Choroid plexus epithelial cell (primary cell): ENCODE results near the gene HNRNPA3.
A peak's percentile ranks its signal among the peaks of the same experiment; 100 is the strongest.

Experiments used
- DNase-seq: peaks from one replicate; pipeline ENCODE4 v3.0.0-alpha.2; 2010; ENCODE audit warnings: low read depth
- H3K4me3 ChIP-seq: 2 replicates; pipeline ENCODE4 v1.5.1; 2011; ENCODE audit warnings: low read depth, mild to moderate bottlenecking, control low read depth, low read length, moderate library complexity
- TF ChIP-seq, protein P1 (sequence below): conservative IDR thresholded peaks from 2 replicates; pipeline ENCODE4 v1.5.1; 2011; ENCODE audit warnings: low read depth, mild to moderate bottlenecking, control low read depth, inconsistent platforms, low read length, moderate library complexity

HNRNPA3 gene

DNA sequence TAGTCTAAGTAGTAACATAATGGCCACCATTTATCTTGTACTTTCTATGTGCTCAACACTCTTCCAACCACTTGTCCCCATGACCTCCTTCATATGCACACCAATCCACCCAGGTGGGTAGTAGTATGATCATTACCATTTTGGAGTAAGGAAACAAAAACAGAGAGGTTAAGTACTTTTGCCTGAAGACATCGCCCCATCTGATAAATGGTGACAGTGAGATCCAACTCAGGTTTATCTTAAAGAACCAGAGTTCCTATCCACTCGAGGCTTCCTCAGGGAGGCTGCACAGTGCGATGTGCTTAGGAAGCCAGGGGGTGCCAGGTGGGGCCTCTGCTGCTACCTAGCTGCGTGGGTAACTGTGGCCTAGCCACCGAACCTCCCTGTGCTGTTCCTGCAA lies 37.9 kb downstream of the HNRNPA3 start:
- DNase-seq, result no peak
- H3K4me3 ChIP-seq, result no peak overlapping the region

DNA sequence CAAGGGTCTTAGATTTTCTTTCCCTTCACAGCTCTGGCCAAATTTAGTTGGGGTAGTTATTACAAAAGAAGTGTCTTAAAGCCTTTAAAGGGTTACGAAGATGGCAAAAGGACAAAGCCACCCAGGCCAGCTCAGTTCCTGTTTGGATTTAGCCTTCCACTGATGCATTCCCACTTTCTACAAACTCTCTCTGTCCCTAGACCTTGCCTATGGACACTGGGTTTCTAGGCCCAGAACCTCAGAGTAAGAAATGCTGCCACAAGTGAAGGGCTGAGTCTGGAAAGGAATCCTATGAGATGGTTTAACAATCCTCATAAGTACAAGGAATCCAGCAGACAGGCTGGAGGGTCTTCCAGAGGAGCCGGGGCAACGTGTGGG lies 38.6 kb downstream of the HNRNPA3 start:
- H3K4me3 ChIP-seq, result no peak overlapping the region
- no peak for DNase-seq
- TF ChIP-seq, protein P1, sequence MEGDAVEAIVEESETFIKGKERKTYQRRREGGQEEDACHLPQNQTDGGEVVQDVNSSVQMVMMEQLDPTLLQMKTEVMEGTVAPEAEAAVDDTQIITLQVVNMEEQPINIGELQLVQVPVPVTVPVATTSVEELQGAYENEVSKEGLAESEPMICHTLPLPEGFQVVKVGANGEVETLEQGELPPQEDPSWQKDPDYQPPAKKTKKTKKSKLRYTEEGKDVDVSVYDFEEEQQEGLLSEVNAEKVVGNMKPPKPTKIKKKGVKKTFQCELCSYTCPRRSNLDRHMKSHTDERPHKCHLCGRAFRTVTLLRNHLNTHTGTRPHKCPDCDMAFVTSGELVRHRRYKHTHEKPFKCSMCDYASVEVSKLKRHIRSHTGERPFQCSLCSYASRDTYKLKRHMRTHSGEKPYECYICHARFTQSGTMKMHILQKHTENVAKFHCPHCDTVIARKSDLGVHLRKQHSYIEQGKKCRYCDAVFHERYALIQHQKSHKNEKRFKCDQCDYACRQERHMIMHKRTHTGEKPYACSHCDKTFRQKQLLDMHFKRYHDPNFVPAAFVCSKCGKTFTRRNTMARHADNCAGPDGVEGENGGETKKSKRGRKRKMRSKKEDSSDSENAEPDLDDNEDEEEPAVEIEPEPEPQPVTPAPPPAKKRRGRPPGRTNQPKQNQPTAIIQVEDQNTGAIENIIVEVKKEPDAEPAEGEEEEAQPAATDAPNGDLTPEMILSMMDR, result no peak

More for the DNA sequence above, 37.9 kb downstream of the HNRNPA3 start:
- TF ChIP-seq, protein P1, result no peak

DNA sequence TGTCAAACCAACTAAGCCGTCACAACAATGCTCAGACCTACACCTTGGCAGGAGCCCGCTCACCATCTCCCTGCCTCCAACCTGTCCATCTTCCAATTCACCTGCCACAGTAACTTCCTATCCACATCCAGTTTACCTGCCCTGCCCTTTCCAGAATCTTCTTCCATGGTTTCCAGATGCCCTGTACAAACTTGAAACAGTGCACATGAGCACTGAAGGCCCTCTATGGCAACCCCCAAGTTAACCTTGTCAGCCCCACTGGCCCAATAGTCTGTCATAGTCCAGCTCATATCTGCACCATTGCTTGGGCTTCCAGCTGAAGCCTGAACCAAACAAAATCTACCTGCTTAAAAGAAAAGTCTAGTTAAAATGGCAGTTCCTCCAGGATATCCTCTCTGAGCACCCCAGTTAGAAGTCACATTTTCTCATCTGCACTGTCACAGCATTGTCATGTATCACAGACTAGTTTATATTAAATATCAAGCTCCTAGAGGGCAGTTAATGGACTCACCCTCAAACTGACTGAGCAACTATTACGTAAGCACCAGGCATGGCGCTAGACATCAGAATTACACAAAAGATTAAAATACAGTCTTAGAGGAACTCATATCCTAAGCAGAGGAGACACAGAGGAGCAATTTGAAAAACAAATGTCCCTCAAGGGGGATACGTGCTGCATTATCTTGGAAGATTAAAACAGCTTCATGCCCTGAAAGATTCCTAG lies 40.4 kb downstream of the HNRNPA3 start:
- TF ChIP-seq, protein P1, result no peak
- no peak overlapping the region for H3K4me3 ChIP-seq
- DNase-seq, result no peak

DNA sequence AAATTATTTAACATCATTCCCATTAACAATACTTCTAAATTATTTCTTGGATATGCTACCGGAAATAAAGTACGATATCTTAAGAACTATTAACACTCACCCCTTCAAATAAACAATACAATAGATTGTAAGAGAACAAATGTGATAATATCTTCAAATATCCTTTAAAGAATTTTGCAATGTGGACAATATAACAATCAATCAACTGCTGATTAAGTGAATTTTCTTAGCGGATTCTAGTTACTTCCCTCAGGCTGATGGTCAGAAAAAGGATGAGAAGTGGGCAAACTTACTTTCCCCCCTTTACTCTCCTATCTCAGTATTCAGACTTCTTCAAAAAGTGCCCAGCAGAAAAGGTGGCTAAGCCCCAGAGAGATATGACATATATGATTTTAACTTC lies 41.1 kb downstream of the HNRNPA3 start:
- no peak overlapping the region for H3K4me3 ChIP-seq
- TF ChIP-seq, protein P1, result no peak
- no peak for DNase-seq

DNA sequence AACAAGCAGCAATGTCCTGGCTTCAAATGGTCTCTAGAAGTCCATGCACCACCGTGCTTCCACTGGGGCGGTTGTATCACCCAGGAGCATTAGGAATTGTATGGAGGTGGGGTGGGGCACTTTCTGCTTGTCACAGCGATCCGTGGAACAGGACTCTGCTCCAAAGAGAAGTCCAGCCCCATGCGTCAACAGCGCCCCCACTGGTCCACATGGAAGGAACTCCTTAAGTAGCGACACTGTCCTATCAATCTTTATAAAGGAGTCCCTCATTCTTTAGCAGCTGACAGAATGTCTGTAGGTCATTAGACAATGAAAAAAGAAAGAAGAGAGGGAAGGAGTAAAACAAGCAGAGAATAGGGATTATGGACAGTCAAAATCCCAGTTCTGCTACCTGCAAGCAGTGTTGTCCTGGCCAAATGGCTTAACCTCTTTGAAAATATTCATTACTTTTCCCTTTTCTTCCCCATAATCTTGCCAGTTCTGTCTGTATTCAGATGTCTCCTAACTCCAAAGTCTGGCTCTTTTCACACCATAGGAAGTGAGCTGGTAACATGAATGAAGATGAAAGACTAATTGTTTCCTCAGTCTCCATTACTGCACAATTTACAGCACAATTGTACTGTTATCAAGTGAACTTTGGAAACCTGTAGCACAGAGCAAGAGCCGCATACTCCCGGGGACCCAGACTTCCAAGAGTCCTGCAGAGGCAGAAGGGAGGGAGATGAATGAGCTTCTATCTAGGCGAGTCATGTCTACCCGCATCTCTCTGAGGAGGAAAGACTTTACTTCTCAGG lies 42.0 kb downstream of the HNRNPA3 start:
- peak; percentile 56 for DNase-seq
- no peak overlapping the region for H3K4me3 ChIP-seq
- TF ChIP-seq, protein P1, result peak; percentile 63

DNA sequence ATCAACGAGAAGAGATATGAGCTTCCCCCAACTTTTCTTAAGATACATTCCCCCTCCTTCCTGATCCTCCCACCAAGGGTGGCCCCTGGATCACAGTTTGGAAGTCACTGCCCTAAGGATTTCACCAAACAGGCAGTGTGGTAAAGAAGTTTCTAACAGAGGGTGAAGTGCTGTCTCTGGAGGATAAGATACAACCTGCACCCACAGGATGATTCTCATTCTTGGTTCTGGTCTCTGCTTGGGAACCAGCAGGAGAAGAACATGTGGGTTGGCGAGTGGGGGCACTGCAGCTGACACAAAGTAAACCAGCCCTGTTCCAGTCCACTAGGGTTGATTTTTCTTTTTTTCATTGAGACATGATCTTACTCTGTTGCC lies 42.6 kb downstream of the HNRNPA3 start:
- DNase-seq, result no peak
- no peak overlapping the region for H3K4me3 ChIP-seq
- TF ChIP-seq, protein P1, result no peak
